NCI-H526 (cell line): ENCODE results near the gene ACKR2.

Experiments
- DNase-seq, 2 experiments: peaks; one replicate each; lab custom pipeline; 2025; lab: John Stamatoyannopoulos, UW

Gene ACKR2, protein sequence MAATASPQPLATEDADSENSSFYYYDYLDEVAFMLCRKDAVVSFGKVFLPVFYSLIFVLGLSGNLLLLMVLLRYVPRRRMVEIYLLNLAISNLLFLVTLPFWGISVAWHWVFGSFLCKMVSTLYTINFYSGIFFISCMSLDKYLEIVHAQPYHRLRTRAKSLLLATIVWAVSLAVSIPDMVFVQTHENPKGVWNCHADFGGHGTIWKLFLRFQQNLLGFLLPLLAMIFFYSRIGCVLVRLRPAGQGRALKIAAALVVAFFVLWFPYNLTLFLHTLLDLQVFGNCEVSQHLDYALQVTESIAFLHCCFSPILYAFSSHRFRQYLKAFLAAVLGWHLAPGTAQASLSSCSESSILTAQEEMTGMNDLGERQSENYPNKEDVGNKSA

DNA sequence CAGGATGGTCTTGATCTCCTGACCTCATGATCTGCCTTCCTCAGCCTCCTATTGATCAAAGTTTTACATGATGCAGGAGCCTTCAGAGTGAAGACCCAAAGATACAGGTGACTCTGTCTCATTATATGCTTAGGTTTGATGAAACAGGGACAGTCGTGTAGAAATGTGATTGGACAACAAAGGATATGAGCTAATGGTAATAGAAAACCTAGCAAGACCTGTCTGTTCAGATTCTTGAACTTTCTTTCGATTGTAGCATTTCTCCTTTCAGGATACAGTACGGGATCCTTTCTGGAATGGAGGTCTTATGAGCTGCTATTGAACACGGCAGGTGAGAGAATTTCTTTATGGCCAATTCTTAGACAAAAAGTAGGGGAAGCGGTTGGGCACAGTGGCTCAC is at the start of gene ACKR2:
Gene ACKR2, plus strand, starts transcription at position 244 of the 400 bp plus-strand sequence. CDS start 55,058 bp downstream, outside the sequence.
- no peak for DNase-seq

GRCh38 chr3:42762046-42762724 is 47.1 kb upstream of the ACKR2 start:
- no peak for DNase-seq

DNA sequence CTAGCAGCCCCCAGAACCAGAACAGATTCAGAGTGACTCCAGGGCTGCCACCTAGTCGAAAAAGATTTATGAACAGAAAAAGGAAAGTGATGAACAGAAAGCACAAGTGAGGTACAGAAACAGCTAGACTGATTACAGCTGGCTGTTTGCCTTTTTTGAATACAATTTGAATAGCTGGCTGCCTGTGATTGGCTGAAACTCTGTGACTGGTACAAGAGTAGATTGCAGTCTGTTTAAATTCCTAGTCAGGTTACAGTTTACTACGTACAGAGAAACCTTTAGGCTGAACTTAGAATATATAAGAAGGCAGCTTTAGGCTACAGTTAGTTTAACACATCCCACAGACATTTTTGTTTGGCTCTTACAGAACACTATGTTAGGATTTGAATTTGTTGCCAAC is 46.2 kb upstream of the ACKR2 start:
- peak; percentile 25 to 78 for DNase-seq

DNA sequence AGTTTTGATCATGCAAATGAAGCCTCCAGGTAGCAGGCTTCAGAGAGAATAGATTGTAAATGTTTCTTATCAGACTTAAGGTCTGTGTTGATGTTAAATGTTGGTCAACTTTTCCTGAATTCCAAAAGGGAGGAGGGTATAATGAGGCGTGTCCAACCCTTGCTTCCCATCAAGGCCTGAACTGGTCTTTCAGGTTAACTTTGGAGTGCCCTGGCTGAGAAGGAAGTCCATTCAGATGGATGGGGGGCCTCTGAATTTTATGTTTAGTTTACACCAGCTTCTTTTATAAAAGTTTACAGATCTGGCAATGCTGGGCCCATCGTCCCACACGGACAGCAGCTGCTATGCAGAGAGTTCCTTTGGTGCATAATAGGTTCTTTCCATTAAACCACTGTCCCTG is 45.1 kb upstream of the ACKR2 start:
- no peak for DNase-seq

DNA sequence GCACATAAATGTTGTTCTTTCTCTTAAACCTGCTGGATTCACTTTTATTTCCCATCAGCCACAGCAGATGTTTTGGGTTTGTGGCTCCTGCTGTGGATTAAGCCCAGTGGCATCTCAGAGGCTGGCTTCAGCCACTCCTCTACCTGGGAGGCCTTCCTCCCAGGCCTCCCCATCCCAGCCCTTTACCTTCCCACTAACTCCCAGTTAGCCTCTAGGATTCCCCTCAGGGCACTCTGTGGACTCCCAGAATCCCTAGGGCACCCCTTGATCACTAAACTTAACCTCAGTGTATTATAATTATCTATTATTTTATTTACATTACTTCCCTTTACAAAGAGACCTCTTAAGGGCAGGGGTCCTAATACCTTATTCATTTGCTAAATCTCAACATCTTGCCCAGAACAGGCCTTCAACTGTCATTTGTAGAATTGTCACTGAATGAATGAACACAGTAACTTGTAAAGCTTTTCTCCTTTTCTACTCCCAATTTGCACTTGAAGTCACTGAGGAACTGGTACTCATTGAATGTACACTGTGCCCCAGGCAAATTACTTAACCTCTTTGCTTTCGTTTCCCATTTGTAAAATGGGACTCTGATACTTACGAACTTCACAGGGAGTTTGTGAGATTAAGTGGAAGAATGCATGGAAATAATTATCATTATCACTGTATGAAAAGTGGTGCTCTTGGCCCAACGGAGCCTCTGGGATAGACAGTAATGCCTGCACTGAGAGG is 44.5 kb upstream of the ACKR2 start:
- no peak for DNase-seq

GRCh38 chr3:42769477-42770131 is 39.6 kb upstream of the ACKR2 start:
- no peak for DNase-seq

DNA sequence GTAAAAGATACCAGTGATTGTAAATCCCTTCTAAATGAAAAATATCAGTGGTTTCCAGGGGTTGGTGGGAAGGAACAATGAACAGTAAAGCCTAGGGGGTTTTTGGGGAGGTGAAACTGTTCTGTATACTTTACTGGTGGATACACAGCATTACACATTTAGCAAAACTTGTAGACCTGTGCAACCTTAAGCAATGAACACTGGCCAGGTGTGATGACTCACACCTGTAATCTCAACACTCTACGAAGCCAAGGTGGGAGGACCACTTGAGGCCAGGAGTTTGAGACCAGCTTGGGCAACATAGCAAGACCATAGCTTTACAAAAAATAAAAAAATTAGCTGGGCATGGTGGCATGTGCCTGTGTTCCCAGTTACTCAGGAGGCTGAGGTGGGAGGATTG is 38.0 kb upstream of the ACKR2 start:
- no peak for DNase-seq

DNA sequence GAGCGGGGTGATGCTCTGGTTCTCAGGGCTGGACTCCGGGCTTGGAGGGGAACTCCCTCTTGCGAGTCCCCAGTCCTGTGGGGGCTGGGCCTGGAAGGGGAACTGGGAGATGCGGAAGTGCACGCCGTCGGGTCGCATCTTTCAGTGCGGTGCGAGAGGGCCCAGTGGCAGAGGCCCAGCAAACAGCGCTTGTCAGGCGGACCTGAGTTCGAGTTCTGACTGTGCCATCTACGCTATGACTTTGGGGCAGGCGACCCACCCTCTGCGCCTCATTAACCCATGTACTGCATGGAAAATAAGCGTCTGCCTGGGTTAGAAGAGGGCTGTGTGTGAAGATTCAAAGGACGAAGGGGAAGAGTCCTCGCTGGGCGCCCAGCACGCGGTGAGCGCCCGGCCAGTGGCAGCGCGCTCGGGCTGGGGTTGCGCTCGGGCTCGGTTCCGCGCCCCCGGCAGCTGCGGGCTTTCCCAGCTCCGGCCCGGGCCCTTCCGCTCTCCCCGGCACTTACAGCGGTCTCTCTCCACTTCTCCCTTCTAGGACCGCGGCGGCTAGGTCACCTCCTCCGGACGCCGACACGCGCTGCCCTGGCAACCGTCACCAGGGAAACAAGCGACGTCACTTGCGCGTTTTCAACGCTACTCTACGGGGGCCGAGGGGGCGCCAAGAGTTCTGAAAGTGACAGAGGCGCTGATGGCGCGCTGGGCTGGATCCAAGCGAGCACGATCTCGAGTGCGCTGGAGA is 36.4 kb upstream of the ACKR2 start, which contains the start of gene CCDC13:
Gene CCDC13, minus strand, starts transcription at position 584 of the 739 bp plus-strand sequence. CDS start 14,908 bp downstream, outside the sequence.
- DNase-seq, result peak; percentile 79 to 92

DNA sequence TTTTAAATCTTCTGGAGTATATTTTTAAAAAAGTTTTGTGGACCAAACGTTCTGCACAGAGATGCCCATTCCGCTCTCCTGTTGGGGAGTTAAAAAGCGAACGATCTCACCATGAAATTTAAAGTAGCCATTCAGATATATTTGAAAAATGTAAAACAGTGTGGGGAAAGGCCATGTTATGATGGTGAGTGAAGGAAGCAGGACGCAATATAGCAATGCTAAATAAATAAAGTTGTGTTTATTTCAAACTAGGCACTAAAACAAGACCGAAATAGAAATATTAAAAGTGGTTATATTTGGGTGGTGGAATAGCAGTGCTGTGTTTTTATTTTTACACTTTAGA is 35.9 kb upstream of the ACKR2 start:
- DNase-seq, result no peak

- no peak for DNase-seq
Measured at GRCh38 chr3:42778644-42779043, 30.6 kb upstream of the ACKR2 start.

GRCh38 chr3:42780398-42780797 is 28.8 kb upstream of the ACKR2 start:
- no peak for DNase-seq

- DNase-seq, result peak; percentile 16 to 78
Measured at GRCh38 chr3:42780892-42781700, 28.1 kb upstream of the ACKR2 start.

GRCh38 chr3:42786212-42786611 is 23.0 kb upstream of the ACKR2 start:
- DNase-seq, result no peak

DNA sequence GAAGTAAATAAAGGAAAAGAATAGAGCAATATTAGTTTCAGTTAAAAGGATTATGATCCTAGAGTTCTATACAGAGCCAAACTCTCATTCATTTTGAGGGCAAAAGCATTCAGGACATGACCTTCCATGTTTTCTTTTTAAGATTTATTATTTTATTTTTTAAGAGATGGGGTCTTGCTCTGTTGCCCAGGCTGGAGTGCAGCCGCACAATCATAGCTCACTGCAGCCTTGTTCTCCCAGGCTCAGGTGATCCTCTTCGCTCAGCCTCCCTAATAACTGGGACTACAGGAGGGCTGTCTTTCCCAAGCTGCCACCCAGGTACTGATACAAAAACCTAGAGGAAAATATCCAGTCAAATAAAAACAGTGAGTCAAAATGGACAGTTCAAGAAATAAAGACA is 22.6 kb upstream of the ACKR2 start:
- no peak for DNase-seq

GRCh38 chr3:42790714-42791229 is 18.5 kb upstream of the ACKR2 start:
- no peak for DNase-seq

GRCh38 chr3:42795621-42796181 is 13.5 kb upstream of the ACKR2 start:
- DNase-seq, result no peak

- no peak for DNase-seq
Measured at GRCh38 chr3:42796332-42796885, 12.8 kb upstream of the ACKR2 start.

- DNase-seq, result no peak
Measured at GRCh38 chr3:42799376-42799775, 9.9 kb upstream of the ACKR2 start.

DNA sequence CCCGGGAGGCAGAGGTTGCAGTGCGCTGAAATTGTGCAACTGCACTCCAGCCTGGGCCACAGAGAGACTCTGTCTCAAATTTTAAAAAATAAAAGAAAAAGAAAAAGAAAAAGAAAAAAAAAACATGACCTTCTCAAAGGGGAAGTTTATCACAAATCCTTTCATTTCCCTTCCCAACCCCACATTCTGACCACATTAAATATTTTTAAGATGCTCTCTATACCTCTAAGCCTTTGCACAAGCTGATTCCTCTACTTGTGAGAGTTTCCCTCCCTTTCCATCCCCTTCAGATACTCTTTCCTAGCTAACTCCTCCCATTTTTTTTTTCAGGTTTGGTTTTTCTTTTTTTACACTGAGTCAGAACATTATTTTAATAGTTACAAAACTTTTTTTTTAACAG is 9.0 kb upstream of the ACKR2 start:
- DNase-seq, result no peak
